Natural killer cell (primary cell): ENCODE data around the gene HIGD2A. TPM values are rescaled to one million over a fixed set of nuclear protein-coding genes. Genes with fewer than 3 reads are reported as not detected.

ENCODE experiments used
- ATAC-seq, 3 donors: fragments of 150-1000 bp in 2 of 3; fragments of 200-7000 bp in 1 of 3; cut with Tn5 transposase; 1 replicate in 1 of 3; 2 replicates in 2 of 3; pipeline ENCODE4 v1.10.0; 2021; ENCODE audit warnings: mild to moderate bottlenecking in 2 of 3, moderate library complexity in 2 of 3
- DNase-seq, 2 donors: peaks; one replicate each; pipeline versions ENCODE4 v3.0.0 to v3.0.0-alpha.2; 2013 to 2021; ENCODE audit warnings: mixed read lengths in 1 of 2
- H3K27ac ChIP-seq: one replicate; pipeline ENCODE4 v1.5.1; 2013; ENCODE audit warnings: mild to moderate bottlenecking, low read length
- H3K27me3 ChIP-seq: one replicate; pipeline ENCODE4 v1.6.1; 2013; ENCODE audit warnings: low read length; ENCODE audit not compliant: control insufficient read depth, insufficient read depth
- H3K36me3 ChIP-seq: one replicate; pipeline ENCODE4 v1.6.1; 2013; ENCODE audit warnings: low read length; ENCODE audit not compliant: control insufficient read depth, insufficient read depth
- H3K4me1 ChIP-seq: one replicate; pipeline ENCODE4 v1.6.1; 2013; ENCODE audit warnings: low read length; ENCODE audit not compliant: control insufficient read depth, insufficient read depth
- H3K4me3 ChIP-seq: one replicate; pipeline ENCODE4 v1.5.1; 2013; ENCODE audit warnings: low read length
- H3K9me3 ChIP-seq: one replicate; pipeline ENCODE4 v1.6.1; 2013; ENCODE audit warnings: low read length; ENCODE audit not compliant: control insufficient read depth, insufficient read depth
- H3K27ac Mint-ChIP-seq, 2 donors: one replicate each; pipeline ENCODE4 v1.8.0; 2022; ENCODE audit warnings: mild to moderate bottlenecking in 2 of 2, mixed read lengths in 2 of 2, moderate library complexity in 1 of 2
- H3K27me3 Mint-ChIP-seq, 2 donors: one replicate each; pipeline ENCODE4 v1.8.0; 2022; ENCODE audit warnings: low read depth in 2 of 2, mixed read lengths in 2 of 2
- H3K36me3 Mint-ChIP-seq: one replicate; pipeline ENCODE4 v1.8.0; 2022; ENCODE audit warnings: mixed read lengths
- H3K4me1 Mint-ChIP-seq, 2 donors: one replicate each; pipeline ENCODE4 v1.8.0; 2022; ENCODE audit warnings: mixed read lengths in 2 of 2
- H3K4me3 Mint-ChIP-seq: one replicate; pipeline ENCODE4 v1.8.0; 2022; ENCODE audit warnings: mild to moderate bottlenecking, moderate library complexity, mixed read lengths
- H3K9me3 Mint-ChIP-seq, 2 donors: one replicate each; pipeline ENCODE4 v1.8.0; 2022; ENCODE audit warnings: mixed read lengths in 2 of 2
- CTCF ChIP-seq: fragments of 200-600 bp; IDR thresholded peaks from one replicate; pipeline ENCODE4 v1.8.0; 2022; ENCODE audit warnings: antibody characterized with exemption
- WGBS: methylation state at CpG from one replicate; pipeline ENCODE4 v1.1.7; 2013; ENCODE audit warnings: missing lambda C conversion rate; ENCODE audit not compliant: insufficient coverage; 5-methylcytosine and 5-hydroxymethylcytosine counted together
- intact Hi-C: fragments of 100-400 bp; cut with micrococcal nuclease; formaldehyde crosslinking; loops from one replicate; pipeline ENCODE4 v1.14.2; 2022
- total RNA-seq, 4 donors: library from RNA; stranded (reverse); fragments of 120-200 nt in 1 of 4; gene quantifications; one replicate each; pipeline versions ENCODE4 v1.2.3 to v1.2.4, GENCODE V29; 2013 to 2022

Gene HIGD2A
- total RNA-seq, 3 donors from 2014 or later (not counting 1 experiment from before 2014, with no cell fraction given): 83.5 to 90.2 (median 86.2) TPM

- Histone ChIP-seq H3K4me3 (no peak overlapping the region), H3K4me1 (no peaks in the 10 kb centered on the region), H3K27me3 (no peaks in the 10 kb centered on the region), H3K27ac (no peak overlapping the region), H3K9me3 (no peaks in the 10 kb centered on the region), H3K36me3 (no peaks in the 10 kb centered on the region)
- intact Hi-C loops: no loop called here
- Mint-ChIP-seq H3K9me3 (no peaks in the 10 kb centered on the region), H3K27ac (peak overlapping the region in 1 of 2 donors; percentile 35), H3K36me3 (no peaks in the 10 kb centered on the region), H3K4me1 (peaks cover 9 to 10% of the 10 kb centered on the region in 2 donors), H3K27me3 (peaks cover 4 to 20% of the 10 kb centered on the region in 2 donors), H3K4me3 (peak overlapping the region; percentile 69)
- DNase-seq: peak in 1 of 2 donors; percentile 31
- ATAC-seq: peak in 2 of 3 donors; percentile 18 to 45
- 3% methylated on average over 4 of the region's 5 CpGs for WGBS
- TF ChIP-seq CTCF: no peak
Observed at GRCh38 chr5:176436656-176437055, 48.1 kb downstream of the HIGD2A start.

GRCh38 chr5:176438959-176439757 lies 50.6 kb downstream of the HIGD2A start:
- no peak overlapping the region for H3K4me3 ChIP-seq
- H3K9me3 ChIP-seq: no peaks in the 10 kb centered on the region
- no peaks in the 10 kb centered on the region for H3K9me3 Mint-ChIP-seq
- no peak overlapping the region for H3K27ac Mint-ChIP-seq
- intact Hi-C loops: no loop called here
- no peak for ATAC-seq
- H3K36me3 Mint-ChIP-seq: no peaks in the 10 kb centered on the region
- no peaks in the 10 kb centered on the region for H3K36me3 ChIP-seq
- no peak overlapping the region for H3K4me3 Mint-ChIP-seq
- no peak for DNase-seq
- H3K4me1 Mint-ChIP-seq: peaks cover 9 to 10% of the 10 kb centered on the region in 2 donors
- 93% methylated on average over 11 of the region's 12 CpGs for WGBS
- H3K27me3 Mint-ChIP-seq: peaks cover 0 to 12% of the 10 kb centered on the region in 2 donors
- no peaks in the 10 kb centered on the region for H3K27me3 ChIP-seq
- TF ChIP-seq CTCF: no peak
- no peak overlapping the region for H3K27ac ChIP-seq
- H3K4me1 ChIP-seq: no peaks in the 10 kb centered on the region

Other genes starting within 250 kb of the HIGD2A start
- gene SIMC1, start 150.3 kb upstream of the HIGD2A start, total RNA-seq: 10 to 100 TPM; 19.6 to 30.2 (median 27.8) TPM
- 10 to 100 TPM; 36.8 to 76.3 (median 75.7) TPM for gene KIAA1191, start 27.0 kb upstream of the HIGD2A start, total RNA-seq
- 1 to 10 TPM in 2 of 3 donors, under 1 TPM in 1; 0.75 to 6.8 (median 6.7) TPM for gene ARL10, start 23.3 kb upstream of the HIGD2A start, total RNA-seq
- gene NOP16, start 153 bp upstream of the HIGD2A start, total RNA-seq: 10 to 100 TPM in 2 of 3 donors, 1 to 10 TPM in 1; 6.4 to 12.4 (median 12.1) TPM
- gene CLTB, start 27.8 kb downstream of the HIGD2A start, total RNA-seq: 10 to 100 TPM; 60.6 to 77.2 (median 70.4) TPM
- gene FAF2, start 59.6 kb downstream of the HIGD2A start, total RNA-seq: 10 to 100 TPM; 32.1 to 32.5 (median 32.1) TPM
- 100 to 1,000 TPM; 297 to 394 (median 359) TPM for gene RNF44, start 148.7 kb downstream of the HIGD2A start, total RNA-seq
- gene CDHR2, start 160.6 kb downstream of the HIGD2A start, total RNA-seq: 1 to 10 TPM in 2 of 3 donors, under 1 TPM in 1; 0.75 to 2.2 (median 1.8) TPM
- gene GPRIN1, start 221.4 kb downstream of the HIGD2A start, total RNA-seq: 1 to 10 TPM in 2 of 3 donors, under 1 TPM in 1; 0.92 to 1.5 (median 1.3) TPM
- not detected for gene SNCB, start 241.8 kb downstream of the HIGD2A start, total RNA-seq
- gene EIF4E1B, start 241.9 kb downstream of the HIGD2A start, total RNA-seq: not detected